ENCODE data around the gene FGF1.

DNA sequence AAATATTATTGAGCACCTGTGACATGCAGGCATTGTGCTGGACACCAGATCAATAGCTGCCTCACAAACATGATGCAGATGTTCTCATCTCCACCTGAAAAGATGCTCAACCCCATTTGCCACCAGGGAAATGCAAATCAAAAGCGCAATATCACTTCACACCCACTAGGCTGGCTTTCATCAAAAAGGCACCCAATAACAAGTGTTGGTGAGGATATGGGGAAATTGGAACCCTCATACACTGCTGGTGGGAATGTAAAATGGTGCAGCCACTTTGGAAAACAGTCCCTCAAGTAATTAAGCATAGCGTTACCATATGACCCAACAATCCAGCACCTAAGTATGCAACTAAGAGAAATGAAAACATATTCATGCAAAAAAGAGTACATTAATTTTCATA is 24.7 kb downstream of the FGF1 start:
- no peak for TF ChIP-seq POLR2A (IDR thresholded peaks at IDR 0.05)
- TF ChIP-seq, protein P1, sequence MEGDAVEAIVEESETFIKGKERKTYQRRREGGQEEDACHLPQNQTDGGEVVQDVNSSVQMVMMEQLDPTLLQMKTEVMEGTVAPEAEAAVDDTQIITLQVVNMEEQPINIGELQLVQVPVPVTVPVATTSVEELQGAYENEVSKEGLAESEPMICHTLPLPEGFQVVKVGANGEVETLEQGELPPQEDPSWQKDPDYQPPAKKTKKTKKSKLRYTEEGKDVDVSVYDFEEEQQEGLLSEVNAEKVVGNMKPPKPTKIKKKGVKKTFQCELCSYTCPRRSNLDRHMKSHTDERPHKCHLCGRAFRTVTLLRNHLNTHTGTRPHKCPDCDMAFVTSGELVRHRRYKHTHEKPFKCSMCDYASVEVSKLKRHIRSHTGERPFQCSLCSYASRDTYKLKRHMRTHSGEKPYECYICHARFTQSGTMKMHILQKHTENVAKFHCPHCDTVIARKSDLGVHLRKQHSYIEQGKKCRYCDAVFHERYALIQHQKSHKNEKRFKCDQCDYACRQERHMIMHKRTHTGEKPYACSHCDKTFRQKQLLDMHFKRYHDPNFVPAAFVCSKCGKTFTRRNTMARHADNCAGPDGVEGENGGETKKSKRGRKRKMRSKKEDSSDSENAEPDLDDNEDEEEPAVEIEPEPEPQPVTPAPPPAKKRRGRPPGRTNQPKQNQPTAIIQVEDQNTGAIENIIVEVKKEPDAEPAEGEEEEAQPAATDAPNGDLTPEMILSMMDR (IDR thresholded peaks at IDR 0.05) = no peak

All from heart left ventricle (tissue), 13 donors.